Upper lobe of left lung (tissue), 4 donors: ENCODE data around the gene CPAMD8.

Experiments used
- CTCF ChIP-seq, 6 experiments: fragments of 450-650 bp in 4 of 6; fragments of 200-600 bp in 2 of 6; sonication (generic) in 2 of 6; IDR thresholded peaks; one replicate each; pipeline ENCODE4 v1.5.1; 2016 to 2019; ENCODE audit warnings: antibody characterized with exemption in 6 of 6
- POLR2A ChIP-seq, 4 donors: fragments of 450-650 bp; IDR thresholded peaks; one replicate each; pipeline ENCODE4 v1.5.1; 2016 to 2017; ENCODE audit warnings: antibody characterized with exemption in 4 of 4, mild to moderate bottlenecking in 2 of 4
- POLR2AphosphoS5 ChIP-seq, 2 donors: sonication (generic); formaldehyde crosslinking; IDR thresholded peaks; one replicate each; pipeline ENCODE4 v1.5.1; 2017; ENCODE audit warnings: antibody characterized with exemption in 2 of 2

GRCh38 chr19:16978839-16979802, 47.5 kb downstream of the CPAMD8 start:
- TF ChIP-seq CTCF (IDR thresholded peaks at IDR 0.05), result no peak
- TF ChIP-seq POLR2A (IDR thresholded peaks at IDR 0.05), result no peak
- no peak for TF ChIP-seq POLR2AphosphoS5 (IDR thresholded peaks at IDR 0.05)
